Measurements from ENCODE around the gene OXTR. TPM values are rescaled to one million over a fixed set of nuclear protein-coding genes. Genes with fewer than 3 reads are reported as not detected.
A peak's percentile ranks its signal among the peaks of the same experiment; 100 is the strongest.

Gene OXTR
- total RNA-seq, 1 donor from 2014 or later, result 0.50 TPM

GRCh38 chr3:8741581-8742261 lies 27.7 kb downstream of the OXTR start:
- H3K4me1 ChIP-seq, result no peaks in the 10 kb centered on the region
- no peak for DNase-seq
- no peaks in the 10 kb centered on the region for H3K36me3 ChIP-seq
- no peaks in the 10 kb centered on the region for H3K9me3 ChIP-seq
- no peak overlapping the region for H3K4me3 ChIP-seq
- ATAC-seq, result peak in 1 of 2 donors; percentile 9
- no peak overlapping the region for H3K27ac ChIP-seq
- intact Hi-C loops (cut with DNase I), result no loop called here
- no peaks in the 10 kb centered on the region for H3K27me3 ChIP-seq (ENCODE audit: low read depth)
- TF ChIP-seq, protein P1, sequence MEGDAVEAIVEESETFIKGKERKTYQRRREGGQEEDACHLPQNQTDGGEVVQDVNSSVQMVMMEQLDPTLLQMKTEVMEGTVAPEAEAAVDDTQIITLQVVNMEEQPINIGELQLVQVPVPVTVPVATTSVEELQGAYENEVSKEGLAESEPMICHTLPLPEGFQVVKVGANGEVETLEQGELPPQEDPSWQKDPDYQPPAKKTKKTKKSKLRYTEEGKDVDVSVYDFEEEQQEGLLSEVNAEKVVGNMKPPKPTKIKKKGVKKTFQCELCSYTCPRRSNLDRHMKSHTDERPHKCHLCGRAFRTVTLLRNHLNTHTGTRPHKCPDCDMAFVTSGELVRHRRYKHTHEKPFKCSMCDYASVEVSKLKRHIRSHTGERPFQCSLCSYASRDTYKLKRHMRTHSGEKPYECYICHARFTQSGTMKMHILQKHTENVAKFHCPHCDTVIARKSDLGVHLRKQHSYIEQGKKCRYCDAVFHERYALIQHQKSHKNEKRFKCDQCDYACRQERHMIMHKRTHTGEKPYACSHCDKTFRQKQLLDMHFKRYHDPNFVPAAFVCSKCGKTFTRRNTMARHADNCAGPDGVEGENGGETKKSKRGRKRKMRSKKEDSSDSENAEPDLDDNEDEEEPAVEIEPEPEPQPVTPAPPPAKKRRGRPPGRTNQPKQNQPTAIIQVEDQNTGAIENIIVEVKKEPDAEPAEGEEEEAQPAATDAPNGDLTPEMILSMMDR (IDR thresholded peaks at IDR 0.05), result no peak

DNA sequence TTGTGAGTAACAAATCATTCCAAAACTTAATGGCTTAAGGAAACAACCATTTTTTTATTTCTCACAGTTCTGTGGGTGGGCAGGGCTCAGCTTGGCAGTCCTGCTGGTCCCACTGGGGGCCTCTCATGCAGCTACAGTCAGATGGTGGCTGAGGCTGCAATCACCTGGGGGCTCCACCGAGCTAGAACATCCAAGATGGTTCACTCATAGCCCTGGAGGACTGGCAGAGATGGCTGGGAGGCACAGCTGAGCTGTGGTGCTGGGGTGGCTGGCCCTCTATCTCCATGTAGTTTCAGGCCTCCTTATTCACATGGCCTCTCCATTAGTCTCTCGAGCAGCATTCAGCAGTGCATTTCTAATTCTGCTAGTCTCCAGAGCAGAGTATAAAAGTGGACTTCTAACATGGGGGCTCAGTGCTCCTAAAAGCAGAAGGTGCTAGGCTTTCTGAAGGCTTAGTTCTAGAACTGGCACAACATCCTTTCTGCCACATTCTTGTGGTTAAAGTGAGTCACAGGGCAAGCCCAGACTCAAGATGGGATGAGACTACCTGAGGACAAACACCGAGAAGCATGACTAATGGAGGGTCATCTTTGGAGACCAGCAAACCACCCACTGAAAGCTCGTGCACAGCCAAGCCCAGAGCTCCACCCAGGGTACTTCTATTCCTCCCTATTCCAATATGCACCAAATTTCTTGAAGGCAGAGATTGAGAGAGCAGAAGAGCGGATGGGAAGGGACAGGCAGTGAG lies 29.5 kb downstream of the OXTR start:
- Histone ChIP-seq H3K4me3 (no peak overlapping the region), H3K9me3 (no peaks in the 10 kb centered on the region), H3K27ac (no peak overlapping the region), H3K4me1 (no peaks in the 10 kb centered on the region), H3K27me3 (ENCODE audit: low read depth) (no peaks in the 10 kb centered on the region), H3K36me3 (no peaks in the 10 kb centered on the region)
- intact Hi-C loops (cut with DNase I), result no loop called here
- DNase-seq, result no peak
- TF ChIP-seq, protein P1 (IDR thresholded peaks at IDR 0.05), result no peak
- ATAC-seq, result no peak

DNA sequence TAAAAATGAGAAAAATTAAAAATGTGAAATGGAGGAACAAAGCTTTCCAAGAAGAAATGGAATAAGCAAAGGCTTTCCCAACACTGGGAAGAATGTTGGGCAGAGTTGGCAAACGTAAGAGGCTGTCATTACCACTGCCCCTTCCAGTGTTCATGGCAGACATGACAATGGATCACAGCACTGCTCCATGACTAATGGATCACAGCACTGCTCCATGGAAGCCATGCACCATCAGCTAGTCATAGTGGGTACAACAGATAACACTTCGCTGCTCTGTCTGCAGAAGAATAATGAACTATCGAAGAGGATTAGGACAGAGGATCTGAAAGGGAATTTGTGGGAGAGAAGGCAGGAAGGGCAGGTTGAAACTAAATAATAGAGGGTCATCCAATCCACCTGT lies 30.8 kb downstream of the OXTR start:
- Histone ChIP-seq H3K27me3 (ENCODE audit: low read depth) (no peaks in the 10 kb centered on the region), H3K36me3 (no peaks in the 10 kb centered on the region), H3K4me3 (no peak overlapping the region), H3K27ac (no peak overlapping the region), H3K9me3 (no peaks in the 10 kb centered on the region), H3K4me1 (no peaks in the 10 kb centered on the region)
- no peak for ATAC-seq
- intact Hi-C loops (cut with DNase I), result no loop called here
- TF ChIP-seq, protein P1 (IDR thresholded peaks at IDR 0.05), result no peak
- DNase-seq, result no peak

- Histone ChIP-seq H3K9me3 (no peaks in the 10 kb centered on the region), H3K36me3 (no peaks in the 10 kb centered on the region), H3K27me3 (ENCODE audit: low read depth) (no peaks in the 10 kb centered on the region), H3K4me1 (no peaks in the 10 kb centered on the region), H3K4me3 (no peak overlapping the region), H3K27ac (no peak overlapping the region)
- intact Hi-C loops (cut with DNase I), result no loop called here
- DNase-seq, result no peak
- TF ChIP-seq, protein P1 (IDR thresholded peaks at IDR 0.05), result no peak
- ATAC-seq, result no peak
Observed at GRCh38 chr3:8737823-8738222, 31.6 kb downstream of the OXTR start.

- Histone ChIP-seq H3K27ac (no peak overlapping the region), H3K4me3 (no peak overlapping the region), H3K27me3 (ENCODE audit: low read depth) (no peaks in the 10 kb centered on the region), H3K36me3 (no peaks in the 10 kb centered on the region), H3K4me1 (no peaks in the 10 kb centered on the region), H3K9me3 (no peaks in the 10 kb centered on the region)
- no peak for ATAC-seq
- intact Hi-C loops (cut with DNase I), result no loop called here
- no peak for DNase-seq
- TF ChIP-seq, protein P1 (IDR thresholded peaks at IDR 0.05), result no peak
Observed at GRCh38 chr3:8737301-8737700, 32.1 kb downstream of the OXTR start.

Measured in lower lobe of right lung (tissue), 2 donors.